GM18868 (cell line): ENCODE results near the gene PNMA1.
A peak's percentile ranks its signal among the peaks of the same experiment; 100 is the strongest.
"Not testable (repeated sequence)": the region's sequence is repeated elsewhere in the genome, so short reads cannot be mapped to it uniquely, and the experiment has no call there.

ENCODE experiments used
- ATAC-seq: cut with Tn5 transposase; IDR thresholded peaks from one replicate; pipeline ENCODE4 v1.9.1; 2021; ENCODE audit warnings: mild to moderate bottlenecking, moderate library complexity; ENCODE audit not compliant: unreplicated experiment

PNMA1 gene

GRCh38 chr14:73718418-73719251, 4.5 kb upstream of the PNMA1 start:
- no peak for ATAC-seq

- ATAC-seq: no peak
Measured at GRCh38 chr14:73717711-73718417, 3.7 kb upstream of the PNMA1 start.

DNA sequence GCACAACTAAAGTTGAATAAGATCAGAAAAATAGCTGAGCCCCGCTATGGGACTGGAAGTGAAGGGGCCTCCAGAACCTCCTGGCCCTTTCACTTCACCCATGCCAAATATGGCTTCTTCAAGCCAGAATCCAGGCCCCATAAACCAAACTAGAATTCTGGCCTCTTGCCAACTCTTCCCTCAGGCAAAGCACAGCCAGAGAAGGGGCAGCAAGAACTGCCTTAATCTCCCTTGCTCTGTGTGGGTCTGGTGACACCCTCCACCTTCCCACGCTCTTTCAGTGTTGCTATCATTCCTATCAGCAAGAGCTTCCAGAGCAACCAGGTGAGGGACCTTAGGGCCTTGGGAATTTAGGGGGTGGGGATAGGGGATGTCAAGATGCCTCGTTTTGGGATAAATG, 3.1 kb upstream of the PNMA1 start:
- no peak for ATAC-seq

- no peak for ATAC-seq
Measured at GRCh38 chr14:73715707-73716106, 1.5 kb upstream of the PNMA1 start.

GRCh38 chr14:73714656-73715081, 485 bp upstream of the PNMA1 start:
- ATAC-seq: peak; percentile 1

DNA sequence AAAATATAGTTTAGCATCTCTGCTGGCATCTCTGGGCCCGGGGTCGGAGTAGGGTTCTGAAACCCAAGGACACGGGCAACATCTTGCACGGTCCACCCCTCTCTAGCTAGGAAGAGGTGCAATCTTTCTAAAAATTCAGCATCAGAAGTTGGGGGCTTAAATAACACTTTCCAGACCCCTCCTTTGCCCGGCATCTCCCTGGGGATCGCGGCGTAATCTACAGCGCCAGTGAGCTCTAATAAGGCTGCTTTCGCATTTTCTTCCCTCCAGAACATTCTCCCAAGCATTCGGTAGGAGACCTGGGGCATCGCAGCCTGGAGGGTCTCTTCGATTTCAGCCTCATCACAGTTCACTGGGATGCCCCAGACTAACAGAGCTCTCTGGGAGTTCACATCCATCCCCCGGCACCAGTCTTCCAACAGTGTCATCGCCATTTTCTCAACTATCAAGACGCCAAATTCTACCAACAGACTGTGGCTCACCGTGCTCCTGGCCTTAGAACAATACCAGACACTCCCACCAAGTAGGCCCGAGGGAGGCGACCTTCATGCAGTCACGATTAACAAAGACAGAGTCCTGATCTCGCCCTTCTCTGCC, 880 bp downstream of the PNMA1 start:
- ATAC-seq: no peak

DNA sequence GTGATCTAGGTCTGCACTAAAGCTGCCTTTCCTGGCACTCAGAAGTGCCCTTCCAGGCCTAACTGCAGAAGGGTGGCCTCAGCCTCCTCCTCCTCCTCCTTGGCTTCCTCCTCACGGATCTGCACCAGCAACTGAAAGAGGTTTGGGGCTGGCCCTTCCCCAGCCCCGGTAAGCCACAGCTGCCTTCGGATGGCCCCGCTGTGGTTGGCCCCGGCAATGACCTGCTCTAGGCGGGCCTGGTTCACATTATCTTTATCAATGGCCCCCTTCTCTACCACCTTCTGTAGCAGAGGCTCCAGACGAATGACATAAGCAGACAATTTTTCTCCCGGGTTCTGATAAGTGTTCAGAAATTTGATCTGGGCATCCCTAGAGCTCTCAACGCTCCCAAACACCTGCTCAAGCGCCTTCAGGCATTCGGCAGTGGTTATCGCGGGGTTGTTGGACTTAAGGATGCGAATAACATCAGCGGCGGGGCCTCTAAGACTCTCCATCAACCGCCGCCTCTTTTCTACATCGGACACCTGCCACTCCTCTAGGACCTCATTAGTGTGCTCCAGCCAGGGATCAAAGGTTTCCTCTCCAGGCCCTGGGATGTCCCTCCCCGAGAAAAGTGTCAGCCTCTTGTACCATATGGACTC, 1.5 kb downstream of the PNMA1 start:
- no peak for ATAC-seq

DNA sequence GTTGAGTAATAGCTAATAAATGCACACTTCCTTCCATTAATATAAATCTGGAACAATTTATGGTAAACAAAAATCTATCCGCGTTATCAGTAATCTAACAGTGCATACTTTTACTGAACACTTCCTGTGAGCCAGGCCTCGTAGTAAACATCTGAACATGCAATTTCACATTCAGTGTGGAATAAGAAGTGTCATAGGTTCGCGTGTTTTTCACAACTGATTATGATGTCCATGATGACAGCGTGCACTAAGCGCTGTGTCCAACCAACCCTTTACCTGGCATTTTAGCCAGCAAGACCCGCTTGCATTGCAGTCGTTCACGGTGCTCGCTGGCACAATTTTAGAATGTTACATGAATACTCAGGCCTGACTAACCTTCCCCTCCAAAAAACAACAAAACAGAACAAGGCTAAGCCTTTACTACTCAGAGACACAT, 2.1 kb downstream of the PNMA1 start:
- no peak for ATAC-seq

DNA sequence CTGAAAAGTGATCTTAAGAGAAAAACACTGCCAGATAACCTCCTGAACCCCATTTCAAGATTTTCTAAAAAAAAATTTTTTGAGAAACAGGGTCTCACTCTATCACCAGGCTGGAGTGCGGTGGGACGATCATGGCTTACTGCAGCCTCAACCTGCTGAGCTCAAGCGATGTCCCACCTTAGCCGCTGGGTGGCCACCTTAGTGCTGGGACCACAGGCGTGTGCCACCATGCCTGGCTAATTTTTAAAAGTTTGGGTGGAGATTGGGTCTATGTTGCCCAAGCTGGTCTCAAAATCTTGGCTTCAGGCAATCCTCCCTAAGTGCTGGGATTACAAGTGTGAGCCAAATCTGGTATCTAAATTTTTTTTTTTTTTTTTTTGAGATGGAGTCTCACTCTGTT, 3.4 kb downstream of the PNMA1 start:
- ATAC-seq: no peak

DNA sequence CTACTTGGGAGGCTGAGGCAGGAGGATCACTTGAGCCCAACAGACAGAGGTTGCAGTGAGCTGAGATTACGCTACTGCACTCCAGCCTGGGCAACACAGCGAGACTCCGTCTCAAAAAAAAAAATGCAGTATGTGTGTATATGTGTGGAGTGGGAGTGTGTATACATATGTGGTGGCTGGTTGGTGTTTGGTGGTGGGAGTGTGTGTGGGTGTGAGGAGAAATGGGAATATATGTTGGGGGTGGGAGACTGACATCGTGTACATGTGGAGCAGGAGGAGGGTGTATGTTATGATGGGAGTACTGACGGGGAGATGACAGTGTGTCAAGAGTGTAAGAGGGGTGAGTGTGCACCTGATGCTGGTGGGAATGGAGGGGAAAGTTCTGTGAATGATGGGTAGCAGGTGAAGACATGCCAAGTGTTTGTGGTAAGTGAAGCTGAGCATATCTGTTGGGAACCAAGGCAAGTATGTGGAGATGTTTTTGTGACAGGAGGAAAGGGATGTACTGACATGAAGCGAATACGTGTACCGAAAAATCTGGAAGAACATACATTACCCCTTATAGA, 4.2 kb downstream of the PNMA1 start:
- no peak for ATAC-seq

DNA sequence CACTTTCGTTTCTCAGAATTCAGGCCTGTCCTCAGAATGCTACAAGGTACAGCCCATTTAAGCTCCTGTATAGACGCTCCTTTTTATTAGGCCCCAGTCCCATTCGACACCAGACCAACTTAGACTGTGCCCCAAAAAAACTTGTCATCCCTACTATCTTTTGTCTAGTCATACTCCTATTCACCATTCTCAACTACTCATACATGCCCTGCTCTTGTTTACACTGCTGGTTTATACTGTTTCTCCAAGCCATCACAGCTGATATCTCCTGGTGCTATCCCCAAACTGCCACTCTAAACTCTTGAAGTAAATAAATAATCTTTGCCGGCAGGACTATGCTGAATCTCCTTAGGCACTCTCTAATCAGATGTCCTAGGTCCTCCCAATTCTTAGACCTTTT, 6.1 kb downstream of the PNMA1 start:
- ATAC-seq: not testable (repeated sequence)

GRCh38 chr14:73700325-73700724, 13.9 kb downstream of the PNMA1 start:
- no peak for ATAC-seq

DNA sequence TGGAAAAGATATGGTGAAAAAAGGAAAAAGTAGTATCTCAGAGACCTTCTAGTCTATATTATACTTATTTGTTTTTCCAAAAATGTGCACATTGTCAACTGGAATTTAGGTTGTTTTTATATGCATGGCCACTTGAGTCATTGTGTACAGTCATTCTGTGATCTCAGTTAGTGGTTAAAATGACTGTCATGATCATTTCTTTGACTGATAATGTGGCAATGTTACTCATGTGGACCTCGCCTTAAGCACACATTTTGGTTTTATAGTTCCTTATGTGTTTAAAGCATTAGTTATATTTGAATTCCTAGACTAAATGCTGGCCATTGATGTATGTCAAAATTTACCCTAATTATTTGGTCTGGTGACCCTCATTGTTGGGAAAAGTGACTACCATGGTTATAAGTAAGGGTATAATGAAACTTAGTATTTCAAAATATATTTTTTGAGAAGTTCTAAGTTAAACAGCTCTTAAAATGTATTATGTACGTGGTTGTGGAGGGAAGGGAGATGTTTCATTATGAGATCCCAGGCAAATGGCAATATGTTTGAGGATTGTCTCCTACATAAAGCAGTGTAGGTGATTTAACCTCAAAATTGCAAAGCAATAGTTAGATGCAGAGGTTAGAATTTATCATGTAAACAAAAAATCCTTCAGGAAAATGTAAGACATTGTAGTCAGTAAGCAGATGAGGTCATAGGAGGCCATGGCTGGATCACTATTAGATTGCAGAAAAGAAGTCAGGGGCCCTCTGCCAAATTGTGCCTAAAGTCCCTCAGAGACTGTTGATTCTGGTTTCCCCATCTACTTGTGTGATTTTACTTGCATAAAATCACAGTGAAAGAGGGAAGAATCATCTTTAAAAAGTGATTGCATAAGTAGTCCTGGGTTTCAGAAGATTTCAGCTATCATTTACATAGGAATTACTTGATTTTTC, 17.5 kb downstream of the PNMA1 start:
- ATAC-seq: peak; percentile 94

DNA sequence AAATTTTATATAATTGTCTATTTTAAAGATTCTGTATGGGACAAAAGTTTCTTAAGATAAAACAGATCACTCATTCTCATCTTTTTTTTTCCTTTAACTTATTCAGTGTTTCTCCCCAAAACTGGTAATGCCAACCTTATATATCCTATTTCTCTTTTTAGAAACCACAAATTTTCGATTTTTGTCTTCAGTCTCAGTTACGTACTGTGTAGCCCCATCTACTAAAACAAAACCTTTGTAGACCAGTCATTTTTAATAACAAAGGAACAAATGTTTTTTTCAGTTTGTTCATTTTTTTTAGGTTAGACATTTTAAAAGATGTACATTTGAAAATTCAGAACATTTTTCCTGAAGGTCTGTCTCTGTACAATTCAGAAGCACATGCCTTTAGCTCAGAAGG, 18.2 kb downstream of the PNMA1 start:
- ATAC-seq: peak; percentile 75

DNA sequence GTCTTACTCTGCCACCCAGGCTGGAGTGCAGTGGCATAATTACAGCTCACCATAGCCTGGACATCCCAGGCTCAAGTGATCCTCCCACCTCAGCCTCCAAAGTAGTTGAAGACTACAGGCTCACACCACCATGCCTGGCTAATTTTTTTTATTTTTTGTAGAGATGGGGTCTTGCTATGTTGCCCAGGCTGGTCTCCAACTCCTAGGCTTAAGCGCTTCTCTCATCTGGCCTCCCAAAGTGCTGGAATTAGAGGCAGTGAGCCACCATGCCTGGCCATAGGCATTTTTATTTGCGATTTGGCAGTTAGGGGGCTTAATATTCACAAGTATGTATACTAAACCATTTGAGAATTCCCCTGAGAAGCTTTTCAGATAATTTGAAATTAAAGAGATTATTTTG, 19.1 kb downstream of the PNMA1 start:
- no peak for ATAC-seq

DNA sequence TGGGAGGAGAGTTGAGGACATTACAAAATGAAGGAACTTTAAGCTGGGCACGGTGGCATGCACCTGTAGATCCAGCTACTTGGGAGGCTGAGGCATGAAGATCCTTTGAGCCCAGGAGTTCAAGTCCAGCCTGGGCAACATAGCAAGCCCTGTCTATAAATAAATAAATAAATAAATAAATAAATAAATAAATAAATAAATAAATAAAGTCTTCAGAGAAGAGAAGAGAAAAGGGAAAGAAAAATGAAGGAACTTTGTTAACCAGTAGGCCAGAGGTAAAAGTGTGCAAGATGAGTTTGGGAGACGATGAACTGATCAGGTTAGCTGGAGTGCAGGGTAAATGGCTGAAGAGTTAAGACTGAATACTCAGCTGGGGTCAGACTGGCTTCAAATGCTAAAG, 20.1 kb downstream of the PNMA1 start:
- ATAC-seq: no peak

DNA sequence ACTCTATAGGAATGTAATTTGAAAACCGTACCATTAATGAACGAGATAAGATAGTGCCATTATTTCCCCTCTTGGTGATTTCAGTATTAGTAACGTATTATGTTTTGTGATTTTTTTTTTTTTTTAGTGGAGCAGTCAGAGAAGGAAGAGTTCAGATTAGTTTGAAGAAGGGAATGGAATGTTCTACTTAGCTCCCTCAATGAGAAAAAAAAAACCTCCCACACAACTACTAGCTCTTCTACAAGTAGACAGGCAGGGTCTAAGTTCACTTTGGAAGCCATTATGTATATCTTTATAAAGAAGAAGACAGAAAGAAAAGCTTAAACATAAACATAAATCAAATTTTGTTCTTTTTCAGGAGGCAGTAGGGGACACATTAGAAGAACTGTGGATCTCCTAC, 27.3 kb downstream of the PNMA1 start:
- ATAC-seq: no peak

DNA sequence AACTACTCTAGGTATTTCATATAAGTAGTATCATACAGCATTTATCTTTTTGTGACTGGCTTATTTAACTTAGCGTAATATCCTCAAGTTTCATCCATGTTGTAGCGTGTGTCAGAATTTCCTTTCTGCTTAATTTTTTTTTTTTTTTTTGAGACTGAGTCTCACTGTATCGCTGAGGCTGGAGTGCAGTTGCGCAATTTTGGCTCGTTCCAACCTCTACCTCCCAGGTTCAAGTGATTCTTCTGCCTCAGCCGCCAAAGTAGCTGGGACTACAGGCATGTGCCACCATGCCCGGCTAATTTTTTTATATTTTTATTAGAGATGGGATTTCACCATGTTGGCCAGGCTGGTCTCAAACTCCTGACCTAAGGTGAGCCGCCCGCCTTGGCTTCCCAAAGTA, 28.9 kb downstream of the PNMA1 start:
- no peak for ATAC-seq

DNA sequence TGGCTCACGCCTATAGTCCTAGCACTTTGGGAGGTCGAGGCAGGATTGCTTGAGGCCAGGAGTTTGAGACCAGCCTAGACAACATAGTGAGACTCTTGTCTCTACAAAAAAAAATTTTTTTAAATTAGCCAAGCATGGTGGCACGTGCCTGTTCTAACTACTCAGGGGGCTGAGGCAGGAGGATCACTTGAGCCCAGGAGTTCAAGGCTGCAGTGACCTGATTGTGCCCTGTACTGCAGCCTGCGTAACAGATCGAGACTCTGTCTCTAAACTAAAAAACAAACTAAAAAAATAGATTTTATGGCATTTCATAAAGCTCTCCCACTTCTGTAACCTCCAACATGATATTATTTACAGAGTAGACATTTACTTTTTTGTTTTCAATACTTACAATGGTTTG, 29.6 kb downstream of the PNMA1 start:
- ATAC-seq: no peak

DNA sequence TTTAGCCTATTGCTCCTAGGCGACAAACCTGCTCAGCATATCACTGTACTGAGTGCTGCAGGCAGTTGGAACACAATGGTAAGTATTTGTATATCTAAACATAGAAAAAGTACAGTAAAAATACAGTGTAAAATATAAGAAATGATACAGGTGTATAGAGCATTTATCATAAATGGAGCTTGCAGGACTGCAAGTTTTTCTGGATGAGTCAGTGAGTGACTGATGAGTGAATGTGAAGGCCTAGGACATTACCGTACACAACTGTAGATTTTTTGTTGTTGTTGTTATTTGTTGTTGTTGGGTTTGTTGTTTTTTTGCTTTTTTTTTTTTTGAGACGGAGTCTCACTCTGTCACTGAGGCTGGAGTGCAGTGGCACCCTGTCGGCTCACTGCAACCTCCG, 33.4 kb downstream of the PNMA1 start:
- no peak for ATAC-seq
